ENCODE results near the gene DPH1. TPM values are rescaled to one million over a fixed set of nuclear protein-coding genes. Genes with fewer than 3 reads are reported as not detected.

Gene DPH1
- total RNA-seq, 2 experiments from 2014 or later: 34.7 to 35.3 TPM

- Mint-ChIP-seq H3K4me1 (peaks cover 22% of the 10 kb centered on the region), H3K27ac (peak overlapping the region; percentile 91), H3K4me3 (peak overlapping the region; percentile 96), H3K9me3 (no peaks in the 10 kb centered on the region), H3K36me3 (no peaks in the 10 kb centered on the region), H3K27me3 (peaks cover 21% of the 10 kb centered on the region)
- peak; percentile 68 for DNase-seq
Observed at GRCh38 chr17:2030779-2031163, 818 bp downstream of the DPH1 start.

- Mint-ChIP-seq H3K27me3 (no peaks in the 10 kb centered on the region), H3K9me3 (no peaks in the 10 kb centered on the region), H3K36me3 (peaks cover 3% of the 10 kb centered on the region), H3K4me1 (peaks cover 17% of the 10 kb centered on the region), H3K27ac (no peak overlapping the region), H3K4me3 (no peak overlapping the region)
- DNase-seq: no peak
Observed at GRCh38 chr17:2033153-2033552, 3.2 kb downstream of the DPH1 start.

- Mint-ChIP-seq H3K27me3 (no peaks in the 10 kb centered on the region), H3K9me3 (no peaks in the 10 kb centered on the region), H3K27ac (no peak overlapping the region), H3K4me1 (peaks cover 17% of the 10 kb centered on the region), H3K4me3 (no peak overlapping the region), H3K36me3 (peaks cover 6% of the 10 kb centered on the region)
- no peak for DNase-seq
Observed at GRCh38 chr17:2034157-2034556, 4.2 kb downstream of the DPH1 start.

- H3K36me3 Mint-ChIP-seq: peaks cover 6% of the 10 kb centered on the region
- no peak overlapping the region for H3K27ac Mint-ChIP-seq
- H3K27me3 Mint-ChIP-seq: no peaks in the 10 kb centered on the region
- no peaks in the 10 kb centered on the region for H3K9me3 Mint-ChIP-seq
- no peak overlapping the region for H3K4me3 Mint-ChIP-seq
- peaks cover 17% of the 10 kb centered on the region for H3K4me1 Mint-ChIP-seq
- no peak for DNase-seq
Observed at GRCh38 chr17:2034806-2035540, 5.0 kb downstream of the DPH1 start.

- Mint-ChIP-seq H3K36me3 (peaks cover 6% of the 10 kb centered on the region), H3K9me3 (no peaks in the 10 kb centered on the region), H3K4me1 (peaks cover 16% of the 10 kb centered on the region), H3K27ac (no peak overlapping the region), H3K27me3 (no peaks in the 10 kb centered on the region), H3K4me3 (no peak overlapping the region)
- DNase-seq: no peak
Observed at GRCh38 chr17:2035541-2036488, 5.9 kb downstream of the DPH1 start.

GRCh38 chr17:2037155-2037554 lies 7.2 kb downstream of the DPH1 start:
- Mint-ChIP-seq H3K4me3 (no peak overlapping the region), H3K36me3 (peaks cover 10% of the 10 kb centered on the region)
- DNase-seq: no peak

GRCh38 chr17:2040219-2040827 lies 10.4 kb downstream of the DPH1 start:
- Mint-ChIP-seq H3K4me1 (peaks cover 15% of the 10 kb centered on the region), H3K27ac (no peak overlapping the region), H3K36me3 (peaks cover 23% of the 10 kb centered on the region), H3K9me3 (no peaks in the 10 kb centered on the region), H3K4me3 (no peak overlapping the region), H3K27me3 (no peaks in the 10 kb centered on the region)
- no peak for DNase-seq

More at GRCh38 chr17:2037155-2037554, 7.2 kb downstream of the DPH1 start:
- no peaks in the 10 kb centered on the region for H3K9me3 Mint-ChIP-seq
- no peaks in the 10 kb centered on the region for H3K27me3 Mint-ChIP-seq
- H3K4me1 Mint-ChIP-seq: peaks cover 8% of the 10 kb centered on the region
- H3K27ac Mint-ChIP-seq: no peak overlapping the region

- Mint-ChIP-seq H3K4me3 (peak overlapping the region; percentile 90), H3K27me3 (no peaks in the 10 kb centered on the region), H3K4me1 (peaks cover 15% of the 10 kb centered on the region), H3K36me3 (peaks cover 23% of the 10 kb centered on the region), H3K9me3 (no peaks in the 10 kb centered on the region), H3K27ac (no peak overlapping the region)
- no peak for DNase-seq
Observed at GRCh38 chr17:2040942-2041560, 11.1 kb downstream of the DPH1 start.

- peaks cover 21% of the 10 kb centered on the region for H3K36me3 Mint-ChIP-seq
- peak within 1 kb of the TSS; percentile 91 for H3K27ac Mint-ChIP-seq
- DNase-seq: peak; percentile 97
- H3K4me3 Mint-ChIP-seq: peak within 1 kb of the TSS; percentile 90
- peaks cover 15% of the 10 kb centered on the region for H3K4me1 Mint-ChIP-seq
- H3K9me3 Mint-ChIP-seq: no peaks in the 10 kb centered on the region
- H3K27me3 Mint-ChIP-seq: no peaks in the 10 kb centered on the region
Observed at GRCh38 chr17:2041561-2042389, 11.8 kb downstream of the DPH1 start, which contains the start of gene OVCA2. Gene OVCA2 (plus strand): TSS chr17:2042022. CDS start chr17:2042048, 26 bp downstream.

- Mint-ChIP-seq H3K27ac (peak overlapping the region; percentile 91), H3K4me3 (peak overlapping the region; percentile 90), H3K9me3 (no peaks in the 10 kb centered on the region), H3K36me3 (peaks cover 20% of the 10 kb centered on the region), H3K27me3 (no peaks in the 10 kb centered on the region), H3K4me1 (peaks cover 15% of the 10 kb centered on the region)
- DNase-seq: no peak
Observed at GRCh38 chr17:2042390-2042847, 12.5 kb downstream of the DPH1 start.

GRCh38 chr17:2042933-2043332 lies 13.0 kb downstream of the DPH1 start:
- no peak for DNase-seq
- Mint-ChIP-seq H3K27me3 (no peaks in the 10 kb centered on the region), H3K4me3 (peak overlapping the region; percentile 90), H3K4me1 (peaks cover 15% of the 10 kb centered on the region), H3K36me3 (peaks cover 20% of the 10 kb centered on the region), H3K9me3 (no peaks in the 10 kb centered on the region), H3K27ac (peak overlapping the region; percentile 91)

GRCh38 chr17:2043785-2044184 lies 13.8 kb downstream of the DPH1 start:
- peak overlapping the region; percentile 90 for H3K4me3 Mint-ChIP-seq
- peaks cover 20% of the 10 kb centered on the region for H3K4me1 Mint-ChIP-seq
- DNase-seq: no peak
- H3K9me3 Mint-ChIP-seq: no peaks in the 10 kb centered on the region
- peak overlapping the region; percentile 91 for H3K27ac Mint-ChIP-seq
- H3K36me3 Mint-ChIP-seq: peaks cover 17% of the 10 kb centered on the region
- H3K27me3 Mint-ChIP-seq: peaks cover 6% of the 10 kb centered on the region

GRCh38 chr17:2044263-2044894 lies 14.4 kb downstream of the DPH1 start:
- H3K36me3 Mint-ChIP-seq: peaks cover 17% of the 10 kb centered on the region
- DNase-seq: no peak
- peaks cover 26% of the 10 kb centered on the region for H3K4me1 Mint-ChIP-seq
- H3K9me3 Mint-ChIP-seq: no peaks in the 10 kb centered on the region
- H3K4me3 Mint-ChIP-seq: no peak overlapping the region
- peaks cover 12% of the 10 kb centered on the region for H3K27me3 Mint-ChIP-seq
- peak overlapping the region; percentile 3 for H3K27ac Mint-ChIP-seq
